Skeletal muscle cell (primary cell): ENCODE measurements around the gene ABHD18.
A peak's percentile ranks its signal among the peaks of the same experiment; 100 is the strongest.
"Not testable (repeated sequence)": the region's sequence is repeated elsewhere in the genome, so short reads cannot be mapped to it uniquely, and the experiment has no call there.

Source experiments
- DNase-seq: peaks from one replicate; pipeline ENCODE4 v3.0.0-alpha.2; 2010; ENCODE audit warnings: low read depth
- H3K4me3 ChIP-seq: 2 replicates; pipeline ENCODE4 v1.5.1; 2011; ENCODE audit warnings: low read depth, mild to moderate bottlenecking, control low read depth, low read length, moderate library complexity

The ABHD18 gene

GRCh38 chr4:128060699-128061565 lies 95.7 kb downstream of the ABHD18 start, which contains the start of gene LARP1B:
Gene LARP1B (plus strand): TSS chr4:128061312. CDS start chr4:128074952, 13,640 bp downstream.
- peak; percentile 93 for DNase-seq
- H3K4me3 ChIP-seq = peak within 1 kb of the TSS; percentile 82

DNA sequence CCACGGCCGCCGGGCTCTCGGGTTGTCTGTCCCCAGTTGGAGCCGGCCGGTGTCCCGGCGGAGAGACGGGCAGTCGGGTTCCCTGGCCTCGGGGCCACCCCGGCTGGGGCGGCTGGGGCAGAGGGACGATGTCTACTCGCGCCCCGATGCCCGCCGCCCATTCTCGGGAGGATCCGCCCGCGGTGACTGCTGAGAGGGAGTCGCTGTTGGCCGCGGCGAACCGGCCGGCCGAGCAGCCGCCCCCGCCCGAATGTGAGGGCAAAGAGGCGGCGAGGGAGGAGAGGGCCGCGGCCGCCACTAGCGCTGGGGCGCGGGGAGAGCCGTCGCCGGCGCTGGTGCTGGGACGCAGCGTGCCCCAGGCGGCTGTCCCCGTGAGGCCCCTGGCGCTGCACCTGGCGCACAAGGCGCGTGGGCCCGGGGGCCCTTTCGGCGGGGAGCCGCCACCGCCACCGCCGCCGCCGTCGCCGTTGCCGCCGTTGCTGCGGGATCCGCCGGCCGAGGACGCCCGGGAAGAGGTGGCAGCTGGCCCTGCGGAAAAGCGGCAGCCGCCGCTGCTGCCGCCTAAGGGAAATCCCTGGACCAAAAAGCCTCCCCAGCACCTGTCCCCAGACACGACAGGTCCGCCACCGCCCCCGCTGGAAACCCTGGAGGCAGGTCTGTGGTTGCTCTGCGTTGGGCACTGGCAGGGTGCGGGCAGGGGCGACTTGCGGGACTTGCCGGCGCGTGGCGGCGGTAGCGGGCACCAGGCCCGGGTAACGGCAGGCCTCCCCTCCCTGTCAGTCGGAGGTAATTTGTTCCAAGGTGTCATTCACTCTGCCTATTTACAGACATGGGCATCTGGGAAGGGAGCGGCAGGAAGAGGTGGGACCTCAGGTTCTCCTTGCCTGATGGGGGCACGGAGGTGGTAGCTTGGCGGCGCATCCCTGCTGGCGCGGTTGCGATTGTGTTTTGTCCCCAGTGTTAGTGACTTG lies 96.6 kb downstream of the ABHD18 start:
- no peak for DNase-seq

GRCh38 chr4:128066453-128066820 lies 101.2 kb downstream of the ABHD18 start:
- not testable (repeated sequence) for H3K4me3 ChIP-seq, DNase-seq

More for the DNA sequence above, 96.6 kb downstream of the ABHD18 start:
- H3K4me3 ChIP-seq = peak overlapping the region; percentile 82

- no peak for DNase-seq
- H3K4me3 ChIP-seq = no peak overlapping the region
These were observed 103.7 kb downstream of the ABHD18 start for GRCh38 chr4:128068918-128069317.

- no peak for DNase-seq
- no peak overlapping the region for H3K4me3 ChIP-seq
These were observed 111.3 kb downstream of the ABHD18 start for GRCh38 chr4:128076464-128076863.
